Stimulated activated CD8-positive, alpha-beta memory T cell treated with anti-CD3 and anti-CD28 coated beads, Interleukin-4, amount 100 ng/mL, for 48 hours (primary cell): ENCODE data around the gene HSD17B8.

Source experiments
- DNase-seq: peaks from one replicate; pipeline ENCODE4 v3.0.0-alpha.2; 2020

Gene HSD17B8

DNA sequence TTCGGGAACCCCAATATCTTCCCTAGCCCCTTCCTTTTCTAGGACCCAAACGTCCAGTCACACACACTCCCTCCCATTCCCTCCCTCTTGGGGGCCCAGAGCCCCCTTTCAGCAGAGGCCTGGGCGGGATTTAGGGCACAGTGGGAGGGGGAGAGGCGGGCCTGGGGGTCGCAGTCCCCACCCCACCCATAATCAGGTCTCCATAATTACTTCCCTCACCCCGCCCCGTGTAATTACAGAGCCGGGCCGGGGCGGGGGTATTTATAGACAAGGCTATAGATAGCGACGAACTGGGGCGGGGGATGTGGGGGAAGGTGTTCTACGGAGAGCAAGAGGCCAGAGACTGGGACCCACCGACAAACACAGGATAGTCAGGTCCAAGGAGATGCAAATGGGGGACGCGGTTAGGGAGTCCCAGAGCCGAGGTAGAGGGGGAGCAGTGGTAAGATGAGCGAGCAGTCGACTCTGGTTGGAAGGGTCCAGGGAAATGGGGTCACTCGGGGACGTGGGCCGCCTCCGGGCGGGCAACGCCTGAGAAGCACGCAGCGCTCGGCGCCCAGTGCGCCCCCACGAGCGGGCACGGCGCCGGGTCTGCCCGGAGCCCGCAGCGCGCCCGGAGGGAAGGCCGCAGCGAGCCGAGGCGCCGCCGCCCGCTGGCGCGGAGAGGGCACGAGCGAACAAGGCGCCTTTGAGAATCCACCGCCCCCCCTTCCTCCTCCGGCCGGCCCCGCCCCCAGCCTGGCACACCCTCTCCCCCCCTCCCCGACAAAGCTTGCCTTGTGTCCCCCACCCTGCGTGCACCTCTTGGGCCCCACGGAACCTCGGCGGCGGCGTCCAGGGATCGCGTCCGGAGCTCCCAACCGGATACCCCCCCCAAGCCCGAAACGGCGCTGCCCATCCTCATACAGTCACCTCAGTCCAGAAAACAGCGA is 11.5 kb upstream of the HSD17B8 start:
- DNase-seq, result no peak

DNA sequence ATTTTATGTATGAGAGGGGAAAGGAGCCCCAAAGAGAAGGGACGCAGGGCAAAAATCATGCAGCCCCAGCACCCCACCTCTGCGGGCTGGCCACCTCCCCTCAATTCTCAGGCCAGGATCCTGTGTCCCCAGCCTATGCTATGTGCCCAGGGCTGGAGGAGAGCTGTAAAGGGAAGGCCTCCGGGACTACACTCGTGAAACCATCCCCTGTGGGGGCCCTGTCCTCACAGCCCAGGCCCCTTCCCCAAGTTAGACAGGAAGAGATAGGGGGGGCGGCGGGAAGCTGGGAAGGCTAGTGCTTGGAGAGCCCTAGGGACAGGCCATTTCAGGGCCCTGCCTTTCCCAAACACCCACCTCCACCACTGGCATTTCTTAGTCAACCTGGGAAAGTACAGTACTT is 10.8 kb upstream of the HSD17B8 start:
- DNase-seq, result no peak

DNA sequence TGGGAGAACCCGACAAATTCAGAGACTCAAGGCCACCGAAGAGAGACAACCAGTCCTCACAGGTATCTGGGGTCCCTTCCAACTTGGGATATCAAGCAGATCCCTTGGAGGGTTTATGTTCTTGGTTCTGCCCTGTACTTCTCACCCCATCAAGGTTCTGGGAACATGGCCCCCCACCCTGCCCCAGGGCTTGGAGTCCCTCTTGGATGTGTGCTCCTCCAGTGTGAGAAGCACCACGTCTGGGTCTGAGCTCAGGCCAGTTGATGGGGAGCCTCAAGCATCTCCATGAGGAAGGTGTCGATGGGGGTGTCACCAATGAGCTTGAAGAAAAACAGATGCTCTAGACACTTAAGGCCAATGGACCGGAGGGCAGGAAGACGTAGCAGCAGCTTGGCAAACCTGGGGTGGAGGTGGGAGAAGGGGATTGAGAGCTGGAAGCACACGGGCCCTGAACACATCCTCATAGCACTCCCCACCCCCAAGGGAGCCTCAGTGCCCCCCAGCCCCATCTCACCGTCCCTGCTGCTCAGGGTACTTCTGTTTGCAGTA is 9.9 kb upstream of the HSD17B8 start:
- no peak for DNase-seq

DNA sequence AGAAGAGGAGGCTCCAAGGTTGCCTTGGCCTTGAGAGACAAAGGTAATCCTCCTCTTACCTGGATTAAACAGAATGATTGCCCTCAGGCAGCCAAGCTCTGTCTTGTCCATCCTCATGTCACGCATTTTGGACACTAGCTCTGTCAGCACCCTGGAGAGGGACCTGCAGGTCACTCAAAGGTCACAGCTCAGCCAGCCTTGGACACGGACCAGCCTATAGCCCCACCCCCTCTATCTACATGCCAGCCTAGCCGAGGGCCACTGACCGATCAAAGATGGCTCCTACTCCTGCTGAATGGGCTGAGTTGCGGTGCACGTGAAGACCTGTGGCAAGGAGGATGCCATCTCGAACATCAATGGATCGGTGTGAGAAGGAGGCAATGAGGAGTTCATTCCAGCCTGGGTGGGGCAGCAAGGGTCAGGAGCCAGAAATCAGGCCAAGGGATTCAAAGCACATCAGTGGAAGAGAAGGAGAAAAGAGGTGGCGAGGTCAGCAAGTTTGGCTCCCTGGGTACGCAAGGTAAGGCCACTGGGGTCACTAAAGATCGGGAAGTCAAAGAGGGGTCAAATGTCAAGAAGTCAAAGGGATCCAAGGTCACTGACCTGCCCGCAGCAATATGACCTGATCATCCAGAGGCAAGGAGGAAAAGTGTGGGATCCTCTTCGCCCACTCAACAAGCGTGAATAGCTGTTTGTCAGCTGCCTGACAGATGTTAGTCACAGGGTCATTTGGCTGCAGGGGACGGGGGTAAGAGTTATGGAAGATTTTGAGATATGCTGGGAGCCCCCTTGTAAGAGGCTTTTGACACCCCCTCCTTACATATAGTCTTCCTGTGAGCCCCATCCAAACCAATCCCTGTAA is 8.9 kb upstream of the HSD17B8 start:
- no peak for DNase-seq

DNA sequence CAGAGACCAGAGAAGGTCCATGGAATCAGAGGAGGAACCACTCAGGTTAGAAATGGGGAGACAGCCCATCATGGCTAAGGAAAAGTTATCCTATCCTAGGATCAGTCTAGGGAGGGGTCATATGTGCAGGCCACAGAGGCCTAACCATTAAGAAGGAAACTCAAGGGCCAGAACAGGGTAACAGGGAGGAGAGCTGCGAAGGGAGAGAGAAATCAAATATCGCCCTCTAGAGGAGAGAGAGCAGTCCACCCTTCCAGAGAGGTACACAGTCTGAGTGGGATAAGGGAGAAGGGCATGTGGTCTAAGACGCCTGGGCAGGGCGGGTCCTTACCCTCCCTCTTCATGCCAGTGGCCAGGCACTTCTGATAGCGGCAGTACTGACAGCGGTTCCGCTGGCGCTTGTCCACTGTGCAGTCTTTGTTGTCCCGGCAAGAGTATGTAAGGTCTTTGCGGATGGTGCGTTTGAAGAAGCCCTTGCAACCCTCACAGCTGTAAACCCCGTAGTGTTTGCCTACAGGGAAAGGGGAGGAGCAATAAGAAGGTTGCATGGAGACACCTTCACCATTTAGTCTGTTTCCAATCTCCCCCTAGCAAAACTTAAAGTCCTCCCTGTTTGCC is 6.9 kb upstream of the HSD17B8 start:
- DNase-seq, result no peak

DNA sequence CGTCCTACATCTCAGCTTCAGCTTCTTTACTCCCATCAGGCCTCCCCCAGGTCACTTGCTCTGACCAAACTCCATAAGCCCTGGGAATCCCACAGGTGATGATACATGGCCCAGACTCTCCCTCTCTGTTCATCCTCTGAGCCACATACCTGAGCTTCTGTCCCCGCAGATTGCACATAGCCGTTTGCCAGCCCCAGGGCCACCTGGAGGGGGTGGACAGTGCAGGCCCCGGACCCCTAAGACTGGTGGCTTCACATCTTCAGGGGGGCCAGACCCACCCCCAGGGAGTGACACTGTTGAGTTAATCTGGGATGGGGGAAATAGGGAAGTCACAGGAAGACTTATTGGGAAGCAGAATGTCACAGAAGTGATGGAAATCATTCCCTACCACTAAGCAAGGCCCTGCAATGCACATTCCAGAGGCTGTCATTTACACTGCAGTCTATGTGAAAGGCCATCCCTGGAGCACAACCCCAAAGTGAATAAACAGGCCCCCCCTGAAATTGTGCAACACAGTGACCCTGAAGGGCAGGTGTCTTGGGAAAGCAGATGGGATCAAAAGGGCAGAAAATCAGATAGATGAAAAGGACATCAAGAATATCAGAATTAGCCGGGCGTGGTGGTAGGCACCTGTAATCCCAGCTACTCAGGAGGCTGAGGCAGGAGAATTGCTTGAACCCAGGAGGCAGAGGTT is 6.1 kb upstream of the HSD17B8 start:
- DNase-seq, result no peak

DNA sequence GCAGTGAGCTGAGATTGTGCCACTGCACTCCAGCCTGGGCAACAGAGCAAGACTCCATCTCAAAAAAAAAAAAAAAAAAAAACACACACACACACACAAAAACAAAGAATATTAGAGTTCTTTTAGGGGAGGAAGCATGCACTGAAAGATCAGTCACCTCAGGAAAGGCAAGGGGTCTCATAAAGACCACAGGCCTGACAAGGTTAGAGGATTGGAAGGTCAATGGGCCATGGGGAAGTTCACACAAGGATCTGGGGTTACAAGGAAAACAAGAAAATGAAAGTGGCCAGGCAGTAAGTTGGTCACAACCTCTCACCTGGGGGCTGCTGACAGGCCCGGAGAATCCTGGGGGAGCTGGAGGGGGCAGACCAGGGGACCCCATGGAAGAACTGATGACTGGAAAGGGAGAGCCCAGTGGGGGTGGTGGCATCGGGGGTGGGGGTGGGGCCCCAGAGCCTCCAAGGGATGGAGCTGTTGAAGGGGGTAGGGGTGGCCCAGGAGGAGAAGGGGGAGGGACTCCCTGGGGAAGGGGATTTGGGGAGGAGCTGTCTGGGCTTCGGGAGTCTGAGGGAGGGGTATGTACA is 5.5 kb upstream of the HSD17B8 start:
- no peak for DNase-seq

DNA sequence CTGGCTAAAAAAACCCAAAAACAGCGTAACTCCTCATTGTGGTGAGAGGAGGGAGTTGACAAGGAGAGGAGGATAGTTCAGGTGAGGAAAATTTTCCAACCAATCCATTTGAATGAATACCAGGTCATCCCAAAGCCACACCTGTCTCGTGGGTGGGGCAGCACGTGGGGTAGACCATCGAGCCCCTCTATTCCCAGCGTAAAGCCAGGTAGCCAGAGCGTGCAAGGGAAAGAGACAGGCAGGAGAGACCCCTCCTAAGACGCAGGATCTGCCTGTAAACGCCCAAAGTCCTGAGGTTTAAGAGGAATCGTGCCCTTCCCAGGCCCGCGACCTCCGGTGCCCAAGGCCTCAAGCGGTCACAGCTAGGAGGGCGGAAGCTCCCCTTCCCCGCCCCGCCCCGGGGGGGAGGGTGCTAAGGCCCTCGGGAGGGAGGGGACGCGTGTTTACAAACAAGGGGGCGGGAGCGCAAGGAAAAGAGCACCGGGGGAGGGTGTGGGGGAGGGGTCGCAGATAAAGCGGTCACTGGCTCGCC is 4.7 kb upstream of the HSD17B8 start:
- DNase-seq, result peak; percentile 84

DNA sequence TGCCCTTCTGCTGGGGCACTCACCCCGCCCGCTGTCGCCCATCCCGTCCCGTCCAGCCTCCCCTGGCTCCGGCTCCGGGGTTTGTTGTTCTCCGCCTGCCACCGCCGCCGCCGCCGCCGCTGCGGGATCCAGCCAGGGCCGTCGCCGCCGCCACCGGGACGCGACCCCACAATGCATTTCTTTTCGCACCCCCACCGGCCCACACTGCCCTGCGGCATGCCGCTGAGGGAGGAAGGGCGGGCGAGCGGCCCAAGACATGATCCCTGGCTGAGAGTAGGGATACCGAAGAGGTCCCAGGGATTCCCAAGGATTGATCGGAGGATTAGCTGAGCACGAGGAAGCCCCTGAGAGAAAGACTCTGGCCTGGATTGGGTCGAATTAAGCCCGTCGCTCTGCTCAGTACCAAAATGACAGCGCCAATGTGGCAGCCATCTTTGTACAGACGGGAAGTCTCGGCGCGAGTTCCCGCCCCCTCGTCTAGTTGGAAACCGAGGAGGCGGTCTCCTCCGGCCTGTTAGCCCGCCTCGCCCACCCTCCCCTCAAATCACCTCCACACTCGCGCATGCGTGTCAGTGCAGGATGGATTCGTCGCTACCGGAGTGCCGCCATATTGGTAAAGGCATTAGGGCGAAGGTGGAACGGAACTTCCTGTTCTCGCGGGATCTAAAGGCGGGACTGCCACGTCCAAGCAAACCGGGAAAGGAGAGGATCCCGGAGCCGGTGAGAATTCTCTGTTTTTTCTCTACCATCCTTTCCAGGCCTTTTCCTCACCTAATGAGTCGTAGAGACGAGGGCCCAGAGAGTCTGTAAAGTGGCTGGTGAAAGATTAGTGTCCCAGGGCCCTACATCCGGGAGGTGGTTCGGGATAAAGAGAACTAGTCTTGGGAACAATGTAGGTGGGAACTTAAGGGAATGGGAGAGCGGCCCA is 4.0 kb upstream of the HSD17B8 start, which contains the start of the genes RXRB and SLC39A7:
TSS of gene RXRB (minus strand) at position 447 of the 928 bp plus-strand sequence. CDS start at position 258, 189 bp downstream.
TSS of gene SLC39A7 (plus strand) at position 649 of the 928 bp plus-strand sequence. CDS start 379 bp downstream, outside the sequence.
- peak; percentile 99 for DNase-seq

DNA sequence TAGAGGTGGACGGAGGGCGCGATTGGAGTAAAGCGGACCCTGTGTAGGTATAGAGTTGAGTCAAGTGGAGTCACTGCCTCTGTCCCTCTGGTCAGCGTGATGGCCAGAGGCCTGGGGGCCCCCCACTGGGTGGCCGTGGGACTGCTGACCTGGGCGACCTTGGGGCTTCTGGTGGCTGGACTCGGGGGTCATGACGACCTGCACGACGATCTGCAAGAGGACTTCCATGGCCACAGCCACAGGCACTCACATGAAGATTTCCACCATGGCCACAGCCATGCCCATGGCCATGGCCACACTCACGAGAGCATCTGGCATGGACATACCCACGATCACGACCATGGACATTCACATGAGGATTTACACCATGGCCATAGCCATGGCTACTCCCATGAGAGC is 3.3 kb upstream of the HSD17B8 start:
- no peak for DNase-seq

DNA sequence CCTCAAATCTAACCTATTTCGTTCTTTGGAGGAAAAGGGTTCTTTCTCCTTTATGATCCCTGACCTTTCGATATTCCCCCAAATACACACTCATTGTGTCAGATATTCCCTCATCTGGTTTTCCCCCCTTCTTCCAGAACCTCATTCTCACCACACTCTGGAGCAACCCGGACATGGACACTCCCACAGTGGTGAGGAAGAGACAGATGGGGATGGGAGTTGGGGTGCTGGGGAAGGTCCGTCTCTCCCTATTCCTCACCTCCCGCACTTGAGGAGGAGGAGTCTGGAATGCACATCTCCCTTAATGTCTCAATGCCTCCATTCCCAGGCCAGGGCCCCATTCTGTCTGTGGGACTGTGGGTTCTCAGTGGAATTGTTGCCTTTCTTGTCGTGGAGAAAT is 2.5 kb upstream of the HSD17B8 start:
- DNase-seq, result no peak

DNA sequence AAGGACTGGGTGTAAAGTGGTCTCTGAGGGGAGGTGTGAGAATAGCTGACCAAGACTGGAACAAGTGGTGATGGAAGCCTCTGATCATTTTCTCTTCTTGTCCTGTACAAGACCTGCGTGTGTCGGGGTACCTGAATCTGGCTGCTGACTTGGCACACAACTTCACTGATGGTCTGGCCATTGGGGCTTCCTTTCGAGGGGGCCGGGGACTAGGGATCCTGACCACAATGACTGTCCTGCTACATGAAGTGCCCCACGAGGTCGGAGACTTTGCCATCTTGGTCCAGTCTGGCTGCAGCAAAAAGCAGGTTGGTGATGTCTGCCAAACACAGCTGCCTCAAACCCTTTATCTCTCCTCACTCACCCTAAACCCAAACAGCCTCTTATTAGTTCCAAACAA is 1.7 kb upstream of the HSD17B8 start:
- no peak for DNase-seq

DNA sequence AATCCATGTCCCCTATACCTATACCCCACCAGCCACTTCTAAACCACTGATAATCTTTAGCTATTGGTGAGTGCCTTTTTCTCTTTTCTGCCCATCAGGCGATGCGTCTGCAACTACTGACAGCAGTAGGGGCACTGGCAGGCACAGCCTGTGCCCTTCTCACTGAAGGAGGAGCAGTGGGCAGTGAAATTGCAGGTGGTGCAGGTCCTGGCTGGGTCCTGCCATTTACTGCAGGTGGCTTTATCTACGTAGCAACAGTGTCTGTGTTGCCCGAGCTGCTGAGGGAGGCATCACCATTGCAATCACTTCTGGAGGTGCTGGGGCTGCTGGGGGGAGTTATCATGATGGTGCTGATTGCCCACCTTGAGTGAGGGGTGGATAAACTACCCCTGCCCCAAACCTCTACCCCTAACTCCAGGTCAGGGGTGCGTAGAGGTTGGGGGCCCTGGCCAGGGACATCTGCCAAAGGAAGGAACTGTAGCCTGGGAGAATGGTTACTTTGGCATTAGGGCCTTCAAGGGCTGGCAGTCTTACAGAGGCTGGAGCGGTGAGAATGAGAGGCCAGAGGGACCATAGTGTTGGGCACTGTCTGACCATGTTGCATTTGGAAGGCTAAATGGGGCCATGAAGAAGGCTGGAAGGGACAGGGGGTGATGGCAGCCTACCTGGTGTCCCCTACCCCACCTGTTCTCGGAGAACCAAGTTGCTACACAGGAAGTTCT is 851 bp upstream of the HSD17B8 start:
- DNase-seq, result no peak

DNA sequence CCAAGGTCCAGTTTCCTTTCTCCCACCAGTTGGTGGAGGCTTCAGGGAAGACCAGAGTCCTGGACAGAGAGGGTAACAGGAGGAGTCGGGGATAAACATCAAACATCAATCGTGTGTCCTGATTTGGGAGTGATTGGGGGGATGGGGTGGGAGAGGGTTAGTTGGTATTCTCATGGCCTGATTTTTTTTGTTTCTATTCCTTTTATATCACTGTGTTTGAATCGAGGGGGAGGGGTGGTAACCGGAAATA is 365 bp upstream of the HSD17B8 start:
- no peak for DNase-seq

DNA sequence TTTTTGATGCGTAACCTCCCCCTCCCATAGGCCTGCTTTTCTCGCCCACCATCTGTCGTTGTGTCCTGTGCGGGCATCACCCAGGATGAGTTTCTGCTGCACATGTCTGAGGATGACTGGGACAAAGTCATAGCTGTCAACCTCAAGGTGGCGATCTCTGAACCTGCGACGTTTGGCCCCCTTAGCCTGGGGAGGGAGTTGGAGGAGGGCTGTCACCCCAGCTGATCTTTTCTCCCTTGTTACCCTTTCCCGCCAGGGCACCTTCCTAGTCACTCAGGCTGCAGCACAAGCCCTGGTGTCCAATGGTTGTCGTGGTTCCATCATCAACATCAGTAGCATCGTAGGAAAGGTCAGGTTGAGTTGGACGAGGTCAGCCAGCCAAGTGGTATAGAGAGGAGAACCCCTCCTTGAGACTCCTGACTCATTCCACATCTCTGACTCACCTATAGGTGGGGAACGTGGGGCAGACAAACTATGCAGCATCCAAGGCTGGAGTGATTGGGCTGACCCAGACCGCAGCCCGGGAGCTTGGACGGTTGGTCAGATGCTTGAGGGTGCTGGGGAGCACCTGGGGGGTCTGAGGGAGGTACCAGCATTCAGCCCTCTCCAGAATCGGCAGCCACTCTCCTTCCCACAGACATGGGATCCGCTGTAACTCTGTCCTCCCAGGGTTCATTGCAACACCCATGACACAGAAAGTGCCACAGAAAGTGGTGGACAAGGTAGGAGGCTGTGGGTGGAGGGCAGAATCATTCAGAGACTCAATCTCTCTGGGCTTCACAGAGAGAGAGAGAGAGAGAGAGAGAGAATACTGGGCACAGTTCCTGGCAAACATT is 954 bp downstream of the HSD17B8 start:
- peak; percentile 76 for DNase-seq

DNA sequence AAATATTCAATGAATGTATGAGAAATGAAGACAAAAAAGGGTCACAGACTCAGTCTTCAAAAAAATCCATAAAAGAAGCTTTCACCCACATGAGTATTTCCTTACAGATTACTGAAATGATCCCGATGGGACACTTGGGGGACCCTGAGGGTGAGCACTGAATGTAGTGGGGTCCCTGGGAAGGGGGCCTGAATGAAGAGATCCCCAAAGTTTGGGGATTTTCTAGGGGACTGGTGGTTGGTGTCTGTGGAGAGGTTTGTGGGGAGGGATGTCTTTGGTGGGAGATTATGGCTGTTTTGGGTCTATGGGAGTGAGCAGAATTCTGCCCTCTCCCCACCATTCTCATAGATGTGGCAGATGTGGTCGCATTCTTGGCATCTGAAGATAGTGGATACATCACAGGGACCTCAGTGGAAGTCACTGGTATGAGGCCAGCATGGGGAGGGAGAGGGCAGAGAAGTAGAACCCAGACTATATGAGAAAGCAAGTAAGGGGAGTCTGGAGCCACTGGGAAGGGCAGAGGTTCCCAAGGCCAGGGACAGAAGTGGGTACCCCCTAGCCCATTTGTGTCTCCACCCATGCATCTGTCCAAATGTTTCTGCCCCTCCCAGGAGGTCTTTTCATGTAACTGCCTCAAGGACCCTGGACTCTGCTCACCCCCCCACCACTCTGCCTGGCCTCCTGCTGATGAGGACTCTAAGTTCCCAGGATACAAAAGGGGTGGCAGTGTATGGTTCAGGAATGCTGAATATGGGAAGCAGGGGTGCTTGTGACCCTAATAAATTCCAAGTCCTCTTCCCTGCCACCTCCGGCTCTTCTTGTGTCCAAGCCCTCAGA is 1.8 kb downstream of the HSD17B8 start:
- DNase-seq, result no peak

DNA sequence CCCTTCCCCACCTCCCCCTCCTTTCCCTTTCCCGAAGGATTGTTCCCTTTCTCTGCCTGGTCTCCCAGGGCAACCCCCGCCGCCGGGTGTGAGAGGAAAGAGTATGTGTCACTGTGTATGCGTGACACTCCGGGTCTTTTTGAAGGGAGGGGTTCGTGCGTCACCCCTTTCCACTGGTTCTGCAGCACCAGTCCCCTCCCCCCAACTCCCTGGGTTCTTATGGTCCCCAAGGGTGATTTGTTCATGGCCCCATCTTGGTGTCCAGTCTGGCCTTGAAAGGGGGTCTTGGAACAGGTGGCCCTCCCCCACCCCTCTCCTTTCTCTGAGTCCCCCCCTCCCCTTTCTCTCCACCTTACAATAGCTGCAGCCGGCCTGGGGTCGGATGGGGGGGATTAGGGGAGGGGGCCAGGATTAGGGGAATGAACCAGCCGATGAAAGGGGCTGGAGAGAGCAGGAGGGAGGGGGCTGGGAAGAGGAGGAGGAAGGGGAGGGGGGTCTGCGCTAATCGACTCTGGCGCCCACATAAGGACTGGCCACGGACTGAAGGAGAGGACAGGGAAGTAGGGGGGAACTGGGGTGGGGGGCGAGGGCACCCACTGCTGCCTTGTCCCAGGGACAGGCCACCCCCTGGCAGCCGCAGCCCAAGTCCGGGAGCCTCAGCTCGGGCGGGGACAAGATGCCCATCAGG is 2.6 kb downstream of the HSD17B8 start:
- no peak for DNase-seq
